D341Med (cell line): ENCODE data around the gene TMEM141.
"Not testable (repeated sequence)": the region's sequence is repeated elsewhere in the genome, so short reads cannot be mapped to it uniquely, and the experiment has no call there.

Experiments used
- DNase-seq: peaks from one replicate; pipeline ENCODE4 v3.0.0; 2012; ENCODE audit warnings: low spot score

TMEM141 gene

GRCh38 chr9:136773386-136774044 lies 17.6 kb upstream of the TMEM141 start:
- DNase-seq = peak; percentile 73

- DNase-seq = no peak
Measured at GRCh38 chr9:136774416-136775045, 16.6 kb upstream of the TMEM141 start.

- no peak for DNase-seq
Measured at GRCh38 chr9:136775191-136775590, 16.0 kb upstream of the TMEM141 start.

- DNase-seq = no peak
Measured at GRCh38 chr9:136776947-136777346, 14.2 kb upstream of the TMEM141 start.

GRCh38 chr9:136777359-136777758 lies 13.8 kb upstream of the TMEM141 start:
- DNase-seq = no peak

- no peak for DNase-seq
Measured at GRCh38 chr9:136779808-136780207, 11.3 kb upstream of the TMEM141 start.

GRCh38 chr9:136782452-136782851 lies 8.7 kb upstream of the TMEM141 start:
- DNase-seq = no peak

GRCh38 chr9:136784249-136784996 lies 6.7 kb upstream of the TMEM141 start:
- DNase-seq = no peak

- no peak for DNase-seq
Measured at GRCh38 chr9:136784997-136785361, 6.2 kb upstream of the TMEM141 start.

GRCh38 chr9:136785565-136786355 lies 5.4 kb upstream of the TMEM141 start:
- not testable (repeated sequence) for DNase-seq

GRCh38 chr9:136786451-136786850 lies 4.7 kb upstream of the TMEM141 start:
- DNase-seq = no peak

GRCh38 chr9:136786983-136787382 lies 4.2 kb upstream of the TMEM141 start:
- not testable (repeated sequence) for DNase-seq

GRCh38 chr9:136787690-136788400 lies 3.3 kb upstream of the TMEM141 start:
- peak; percentile 79 for DNase-seq

- DNase-seq = not testable (repeated sequence)
Measured at GRCh38 chr9:136788644-136789522, 2.3 kb upstream of the TMEM141 start.

GRCh38 chr9:136789523-136789937 lies 1.6 kb upstream of the TMEM141 start:
- no peak for DNase-seq

- peak; percentile 59 for DNase-seq
Measured at GRCh38 chr9:136791516-136792276, 552 bp downstream of the TMEM141 start.

GRCh38 chr9:136792321-136793085 lies 1.4 kb downstream of the TMEM141 start:
- no peak for DNase-seq

GRCh38 chr9:136793086-136793946 lies 2.2 kb downstream of the TMEM141 start:
- no peak for DNase-seq
